Measurements from ENCODE around the gene TMEM273.
A peak's percentile ranks its signal among the peaks of the same experiment; 100 is the strongest.

Gene TMEM273

DNA sequence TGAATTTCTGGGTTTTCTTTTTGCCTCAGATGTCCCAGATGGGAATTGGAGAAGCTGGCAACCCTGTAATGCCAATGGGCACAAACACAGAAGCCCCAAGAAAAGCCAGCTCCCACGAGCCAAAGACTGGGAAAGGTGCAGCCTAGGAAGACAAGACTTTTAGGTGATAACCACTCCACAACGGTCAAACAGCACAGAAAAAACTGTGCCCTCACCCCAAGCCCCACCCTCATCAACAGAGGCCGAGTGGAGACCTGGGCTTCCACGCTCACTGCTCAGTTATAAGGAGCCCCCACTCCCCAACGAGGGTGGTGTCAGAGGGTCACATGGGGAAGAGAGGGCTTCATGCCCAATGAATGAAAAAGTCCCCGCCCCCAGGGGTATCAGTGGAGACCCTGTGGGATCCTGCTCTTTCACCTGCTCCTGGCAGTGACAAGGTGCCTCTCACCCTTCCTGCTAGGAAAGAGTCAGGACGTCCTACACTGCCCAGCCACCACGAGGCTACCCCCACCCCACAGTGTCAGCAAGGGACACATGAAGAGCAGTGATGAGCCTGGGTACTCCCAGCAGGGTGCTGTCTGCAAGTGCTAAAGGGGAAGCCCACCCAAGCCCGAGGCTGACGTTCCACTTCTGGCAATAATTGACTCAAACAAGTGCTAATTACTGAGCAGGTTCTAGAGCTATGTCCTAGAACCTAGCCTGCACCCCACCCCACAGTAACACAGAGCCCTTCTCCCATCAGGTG, 8.3 kb downstream of the TMEM273 start:
- intact Hi-C loops (cut with DNase I): loop anchor here (10.0 kb wide), 1 partner anchor 75 kb away; no protein-coding TSS in a partner anchor
- DNase-seq: no peak

DNA sequence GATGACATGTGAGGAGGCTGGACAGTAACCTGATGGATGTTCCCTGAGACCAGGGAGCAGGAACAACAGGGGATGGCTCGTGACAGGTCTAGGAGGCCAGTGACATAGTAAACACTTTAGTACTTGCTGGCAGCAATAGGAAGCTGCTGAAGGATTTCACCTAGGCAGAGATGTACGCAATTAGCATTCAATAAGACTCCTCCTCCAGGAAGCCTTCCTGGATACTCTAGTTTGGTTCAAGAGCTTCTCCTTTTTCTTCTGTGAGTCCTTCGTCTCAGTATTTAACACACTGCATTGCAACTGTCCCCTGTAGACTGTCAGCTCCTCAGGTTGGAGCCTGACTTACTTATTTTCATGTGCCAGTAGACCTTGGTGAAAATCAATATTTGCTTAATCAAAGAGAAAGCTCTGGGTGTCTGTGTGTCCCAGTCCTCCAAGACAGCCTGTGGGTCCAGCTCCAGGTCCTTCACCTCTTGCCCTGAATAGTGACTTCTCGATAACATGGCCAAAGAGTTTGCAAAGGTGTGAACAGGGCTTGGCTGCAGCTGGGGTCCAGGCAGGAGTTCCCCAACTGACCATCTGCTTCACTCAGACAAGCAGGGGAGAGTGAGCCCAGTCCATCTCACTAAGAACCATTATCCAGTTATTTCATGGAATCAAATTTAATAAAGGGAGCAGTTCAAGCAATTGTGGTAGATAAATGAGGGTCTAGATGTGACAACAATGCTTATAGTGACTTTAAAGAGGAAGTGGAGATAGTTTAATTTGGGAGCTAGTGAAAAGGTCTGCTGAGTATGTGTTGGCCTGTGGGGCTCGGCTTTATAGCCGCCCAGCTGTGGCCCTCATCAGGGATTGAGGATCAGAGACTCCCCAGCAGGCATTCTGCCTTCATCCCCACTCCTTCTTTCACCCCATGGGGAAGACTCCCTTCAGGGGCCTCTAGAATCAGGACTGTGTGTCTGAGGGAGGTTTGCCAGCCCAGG, 9.4 kb downstream of the TMEM273 start:
- intact Hi-C loops (cut with DNase I): no loop called here
- no peak for DNase-seq

DNA sequence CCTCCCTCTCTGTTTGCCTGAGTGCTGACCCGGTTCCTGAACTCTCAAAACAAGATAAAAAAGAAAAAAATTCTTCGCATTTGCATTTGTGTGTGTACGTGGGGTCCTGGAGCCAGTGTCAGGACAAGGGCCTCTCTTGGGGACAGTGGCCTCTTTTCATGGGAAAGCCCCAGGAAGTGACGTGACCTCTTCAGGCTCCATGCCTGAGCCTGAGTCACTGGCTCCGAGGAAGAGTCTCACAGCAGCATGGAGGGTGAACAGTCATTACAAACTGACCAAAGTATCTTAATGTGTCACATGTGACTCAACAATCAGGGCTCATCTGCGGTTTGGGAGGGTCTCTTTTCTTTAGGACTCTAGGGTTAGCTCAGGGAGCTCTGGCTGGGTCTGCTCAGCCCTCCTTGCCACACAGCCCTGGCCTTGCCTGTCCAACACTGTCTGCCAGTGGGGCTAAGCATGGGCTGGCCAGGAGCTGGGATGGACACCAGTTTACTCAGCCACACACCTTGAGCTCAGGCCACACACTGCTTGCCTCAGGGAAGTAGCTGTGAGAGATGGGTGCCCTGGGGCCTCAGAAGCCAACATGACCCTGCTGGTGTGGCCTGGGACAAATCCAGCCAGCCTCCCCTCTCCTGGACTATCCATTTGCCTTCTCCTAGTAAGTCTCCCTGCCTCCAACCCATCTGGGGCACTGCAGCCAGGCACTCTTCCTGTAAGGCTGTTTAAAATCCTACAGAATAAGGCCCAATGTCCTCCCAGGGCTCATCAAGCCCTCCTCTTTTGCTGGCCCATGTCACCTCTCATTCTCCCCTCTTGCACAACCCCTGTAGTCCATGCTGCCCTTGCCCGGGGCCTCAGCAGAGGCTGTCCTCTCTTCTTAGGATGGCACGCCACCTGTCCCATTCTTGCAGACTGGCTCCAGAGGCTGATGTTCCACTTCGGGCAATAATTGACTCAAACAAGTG, 10.5 kb downstream of the TMEM273 start:
- peak in 31 of 42 donors; percentile 28 to 84 (median 64) for DNase-seq
- intact Hi-C loops (cut with DNase I): no loop called here

DNA sequence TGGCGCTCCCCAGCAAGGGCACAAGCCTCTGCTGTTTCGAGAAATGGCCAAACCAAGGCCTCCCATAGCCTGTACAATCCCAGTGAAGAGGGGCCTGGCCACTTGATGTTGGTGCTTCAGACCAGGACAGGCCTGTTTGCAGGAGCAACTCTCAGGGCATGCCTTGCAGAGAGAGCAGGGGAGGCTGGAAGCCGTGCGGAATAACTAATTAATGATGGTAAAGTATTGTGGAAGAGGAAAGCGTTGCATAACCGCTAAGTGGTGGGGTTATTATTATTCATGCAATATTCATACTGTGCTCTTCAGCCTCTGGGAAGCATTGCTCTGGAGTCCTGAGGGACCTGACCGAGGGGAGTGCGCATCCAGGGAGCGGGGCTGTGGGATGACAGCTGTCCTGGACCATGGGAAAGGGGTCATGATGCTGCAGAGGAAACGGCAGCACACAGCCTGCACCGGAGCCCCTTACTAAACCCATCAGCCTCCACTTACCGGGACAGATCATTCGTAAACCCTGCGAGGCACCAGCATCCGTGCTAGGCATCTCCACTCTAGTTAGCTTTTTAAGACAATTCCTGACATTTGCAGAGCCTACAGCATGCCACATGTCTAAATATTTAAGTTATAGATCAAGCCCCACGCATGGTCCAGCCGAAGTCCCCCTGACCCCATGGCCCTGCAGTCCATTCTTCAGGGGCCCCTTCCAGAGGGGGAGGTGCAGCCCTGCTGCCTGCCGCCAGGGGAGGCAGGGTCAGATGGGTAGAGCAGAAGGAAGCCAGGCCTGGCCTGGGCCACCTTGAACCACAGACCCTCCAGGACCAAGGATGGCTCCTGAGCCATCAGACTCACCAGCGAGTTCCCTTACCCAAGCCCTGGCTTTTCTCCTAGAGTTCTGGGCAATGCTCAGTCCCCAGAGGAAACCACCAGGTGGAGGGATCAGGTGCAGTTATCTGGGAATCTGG, 11.6 kb downstream of the TMEM273 start:
- intact Hi-C loops (cut with DNase I): no loop called here
- peak in 1 of 42 donors; percentile 37 for DNase-seq

DNA sequence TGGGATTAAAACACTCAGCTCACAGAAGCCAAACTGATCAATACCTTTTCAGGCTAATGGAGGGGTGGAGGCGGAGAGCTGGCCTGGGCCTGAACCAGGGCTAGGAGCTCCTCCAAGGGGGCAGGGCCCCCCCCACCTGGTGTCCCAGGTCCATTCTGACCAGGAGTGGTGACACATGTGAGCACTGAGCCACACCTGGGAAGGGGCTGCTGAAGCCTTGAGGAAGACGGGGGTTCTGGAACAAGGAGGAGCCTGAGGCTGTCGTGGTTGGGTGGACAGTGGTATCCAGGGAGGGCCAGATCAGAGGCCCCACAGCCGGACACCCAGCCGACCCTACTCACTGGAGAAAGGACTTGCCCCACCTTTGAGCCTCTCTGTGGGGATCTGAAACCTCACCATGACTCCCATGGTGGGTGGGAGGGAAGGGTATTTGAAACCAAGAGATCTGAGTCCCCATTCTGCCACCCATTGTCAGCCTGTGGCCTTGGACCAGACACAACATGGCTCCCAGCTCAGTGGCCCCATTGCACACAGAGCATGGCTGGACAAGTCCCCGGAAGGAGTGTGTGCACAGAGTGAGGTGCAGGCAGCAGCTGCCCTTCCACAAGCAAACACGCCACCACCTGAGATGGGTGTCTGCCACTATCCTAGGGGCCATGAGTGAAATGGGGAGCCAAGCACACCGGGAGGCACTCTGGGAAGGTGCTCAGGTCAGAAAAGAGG, 12.4 kb downstream of the TMEM273 start:
- DNase-seq: peak in 1 of 42 donors; percentile 31
- intact Hi-C loops (cut with DNase I): no loop called here

DNA sequence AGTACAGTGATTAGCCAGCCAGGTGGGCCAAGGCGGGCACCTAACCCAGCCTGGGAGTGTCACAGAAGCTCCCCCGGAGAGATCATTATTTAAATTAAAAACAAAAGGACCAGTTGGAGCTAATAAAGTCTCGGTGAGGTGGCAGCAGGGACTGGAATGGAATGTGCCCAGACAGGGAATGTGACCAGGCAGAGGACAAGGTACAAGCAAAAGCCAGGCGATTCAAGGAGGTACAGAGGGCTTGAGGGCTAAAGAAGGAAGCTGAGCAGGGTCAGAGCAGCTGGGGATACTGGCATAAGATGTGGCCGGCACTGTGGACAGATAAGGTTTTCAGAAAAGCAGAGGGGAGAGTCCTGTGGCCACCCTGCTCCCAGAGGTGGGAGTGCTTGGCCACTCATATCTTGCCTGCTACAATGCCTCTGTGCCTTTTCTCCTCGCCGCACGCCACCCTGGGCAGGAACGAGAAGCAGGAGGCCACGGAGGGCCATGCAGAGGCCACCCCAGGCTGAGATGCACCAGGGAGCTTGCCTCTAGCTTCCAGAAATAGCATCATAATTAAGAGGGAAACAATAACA, 13.2 kb downstream of the TMEM273 start:
- peak in 1 of 42 donors; percentile 26 for DNase-seq
- intact Hi-C loops (cut with DNase I): no loop called here

DNA sequence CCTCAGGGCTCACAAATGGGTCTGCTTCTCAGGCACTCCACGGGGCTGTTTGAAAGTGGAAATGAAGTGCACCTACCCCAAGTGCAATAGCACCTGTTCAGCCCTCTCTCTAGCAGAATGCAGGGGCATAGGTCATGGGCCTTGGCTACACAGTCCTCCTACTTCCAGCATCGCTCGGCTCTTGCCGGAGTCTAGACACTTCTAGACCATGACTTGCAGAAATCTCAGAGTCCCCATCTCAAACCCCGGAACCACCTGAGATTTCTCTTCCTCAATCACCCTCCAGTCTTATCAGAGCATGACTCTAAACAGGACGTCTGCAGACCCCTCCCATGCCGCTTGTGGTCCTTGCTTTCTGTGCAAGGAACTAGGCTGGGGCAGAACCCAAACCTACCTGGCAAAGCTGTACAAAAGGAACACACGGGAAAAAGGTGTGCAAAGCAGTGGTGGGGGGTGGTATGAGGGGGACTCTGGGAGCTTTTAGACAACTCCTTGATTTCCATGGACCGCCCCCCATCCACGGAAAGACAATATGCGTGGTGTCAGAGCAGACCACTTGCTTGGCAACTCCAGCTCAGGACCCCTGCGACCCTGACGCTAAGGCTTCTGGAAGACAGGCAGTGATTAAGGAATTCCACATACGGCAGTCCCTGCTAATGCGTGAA, 13.8 kb downstream of the TMEM273 start:
- DNase-seq: peak in 1 of 42 donors; percentile 36
- intact Hi-C loops (cut with DNase I): no loop called here

DNA sequence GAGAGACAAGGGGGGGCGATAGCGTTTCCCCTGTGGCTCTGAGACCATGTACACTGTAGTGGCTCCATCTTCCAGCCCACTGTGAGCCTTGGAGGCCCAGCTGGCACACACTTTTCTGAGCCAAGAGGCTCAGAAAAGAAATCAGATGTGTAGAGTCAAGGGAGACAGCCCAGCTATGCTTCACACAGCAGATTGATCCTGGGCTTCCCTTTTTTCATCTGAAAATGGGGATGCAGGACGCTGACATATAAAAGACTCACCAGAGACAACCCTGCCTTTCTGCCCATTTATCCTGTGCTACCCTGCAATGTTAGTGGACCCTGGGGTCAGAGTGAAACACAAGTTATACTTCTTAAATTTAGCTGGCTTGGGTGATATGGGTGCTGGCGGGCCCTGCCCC, 14.3 kb downstream of the TMEM273 start:
- DNase-seq: no peak
- intact Hi-C loops (cut with DNase I): no loop called here

DNA sequence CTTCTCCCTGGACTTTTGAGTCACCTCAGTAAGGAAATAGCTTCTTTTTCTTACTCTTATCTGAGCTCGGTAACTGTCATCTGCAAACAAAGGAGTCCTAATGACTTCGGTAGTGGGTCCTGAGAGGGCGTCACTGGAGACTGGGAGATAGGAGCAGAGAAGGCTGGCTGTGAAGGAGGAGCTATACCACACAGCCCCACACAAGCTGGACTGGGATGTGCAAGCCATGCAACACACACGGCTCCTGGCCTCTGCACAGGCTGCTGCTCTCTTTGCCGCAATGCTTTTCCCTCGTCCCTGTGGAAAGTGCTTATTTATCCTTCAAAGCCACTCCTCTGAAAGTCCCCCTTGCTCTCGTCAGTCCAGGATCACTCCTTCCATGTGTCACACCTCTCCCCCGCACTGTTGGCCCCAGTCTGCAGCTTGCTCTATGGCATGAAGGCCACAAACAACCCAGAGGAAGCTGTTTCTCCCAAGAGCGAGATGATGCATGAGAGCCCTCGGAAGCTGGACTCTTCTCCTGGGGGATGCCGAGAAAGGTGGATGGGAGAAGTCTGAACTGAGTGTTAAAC, 14.9 kb downstream of the TMEM273 start:
- intact Hi-C loops (cut with DNase I): no loop called here
- peak in 1 of 42 donors; percentile 33 for DNase-seq

DNA sequence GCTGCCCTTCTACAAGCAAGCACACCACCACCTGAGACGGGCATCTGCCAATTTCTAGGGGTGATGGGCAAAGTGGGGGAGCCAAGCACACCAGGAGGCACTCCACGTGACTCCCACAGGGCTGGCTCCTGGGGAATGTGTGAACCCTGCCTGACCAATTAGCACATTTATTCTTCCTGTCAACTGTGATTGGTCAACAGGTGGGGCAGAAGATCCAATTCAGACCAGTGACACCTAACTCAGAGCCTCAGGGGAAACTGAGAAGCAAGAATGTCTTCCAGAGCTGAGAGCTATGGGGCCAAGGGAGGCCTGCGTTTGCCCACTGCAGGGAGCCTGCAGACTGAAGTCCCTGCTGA, 15.4 kb downstream of the TMEM273 start:
- intact Hi-C loops (cut with DNase I): no loop called here
- peak in 1 of 42 donors; percentile 19 for DNase-seq

DNA sequence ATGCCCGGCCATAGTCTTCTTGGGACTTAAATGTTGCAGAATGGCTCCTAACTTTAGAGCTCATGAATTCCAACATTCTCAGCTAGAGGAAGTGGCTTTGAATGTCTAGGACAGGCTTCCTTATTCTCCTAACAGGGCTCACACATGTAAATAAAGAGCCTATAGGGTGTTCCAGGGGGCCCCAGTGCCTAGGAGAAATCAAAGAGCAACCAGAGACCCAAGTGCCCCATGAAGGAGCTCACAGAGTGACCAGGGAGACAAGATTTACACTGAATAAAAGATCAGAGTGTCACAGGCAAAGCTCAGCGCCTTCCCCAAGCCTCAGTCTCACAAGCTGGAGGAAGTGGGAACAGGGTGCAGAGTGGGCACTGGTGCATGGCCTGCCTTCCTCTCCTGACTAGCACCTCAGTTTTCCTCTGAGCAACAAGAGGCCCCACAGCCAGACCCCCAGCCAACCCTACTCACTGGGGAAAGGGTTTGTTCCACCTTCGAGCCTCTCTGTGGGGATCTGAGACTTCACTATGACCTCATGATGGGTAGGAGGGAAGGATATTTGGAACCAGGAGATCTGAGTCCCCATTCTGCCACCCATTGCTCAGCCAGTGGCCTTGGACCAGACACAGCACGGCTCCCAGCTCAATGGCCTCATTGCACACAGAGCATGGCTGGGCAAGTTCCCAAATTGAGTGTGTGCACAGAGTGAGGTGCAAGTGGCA, 16.0 kb downstream of the TMEM273 start:
- intact Hi-C loops (cut with DNase I): no loop called here
- peak in 2 of 42 donors; percentile 28 to 42 for DNase-seq

DNA sequence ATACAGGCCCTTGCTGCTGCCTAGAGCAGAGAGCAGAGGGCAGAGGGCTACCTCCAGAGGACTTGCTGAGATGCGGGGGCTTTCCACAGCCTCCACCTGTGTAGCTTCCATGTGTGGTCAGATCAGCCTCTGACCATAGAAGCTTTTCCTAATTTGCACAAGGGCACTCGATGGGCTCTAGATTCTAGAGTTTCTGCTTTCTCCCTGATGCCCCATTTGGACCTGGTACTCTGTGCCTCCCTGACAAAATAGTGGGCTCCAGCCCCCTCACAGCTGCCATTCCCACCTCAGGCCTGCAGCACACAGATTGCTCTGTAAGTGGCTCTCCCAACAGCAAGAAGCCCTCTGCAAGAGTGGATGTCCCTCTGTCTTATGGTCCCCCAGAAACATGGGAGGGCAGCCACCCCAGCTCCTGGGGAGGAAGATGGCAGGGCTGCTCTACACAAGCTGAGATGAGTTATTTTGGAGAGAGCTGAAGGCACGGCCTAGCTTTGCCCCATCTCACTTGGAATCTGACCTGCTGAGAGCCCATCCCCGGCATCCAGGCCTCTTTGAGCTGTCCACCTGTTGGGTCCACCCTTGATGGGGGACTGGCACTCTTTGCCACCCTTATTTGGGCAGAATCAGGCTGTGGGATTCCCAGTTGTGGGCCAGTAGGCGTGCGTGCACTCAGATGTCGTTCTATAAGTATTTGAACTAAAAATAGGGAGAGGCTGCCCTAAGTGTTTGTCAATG, 16.7 kb downstream of the TMEM273 start:
- no peak for DNase-seq
- intact Hi-C loops (cut with DNase I): no loop called here

DNA sequence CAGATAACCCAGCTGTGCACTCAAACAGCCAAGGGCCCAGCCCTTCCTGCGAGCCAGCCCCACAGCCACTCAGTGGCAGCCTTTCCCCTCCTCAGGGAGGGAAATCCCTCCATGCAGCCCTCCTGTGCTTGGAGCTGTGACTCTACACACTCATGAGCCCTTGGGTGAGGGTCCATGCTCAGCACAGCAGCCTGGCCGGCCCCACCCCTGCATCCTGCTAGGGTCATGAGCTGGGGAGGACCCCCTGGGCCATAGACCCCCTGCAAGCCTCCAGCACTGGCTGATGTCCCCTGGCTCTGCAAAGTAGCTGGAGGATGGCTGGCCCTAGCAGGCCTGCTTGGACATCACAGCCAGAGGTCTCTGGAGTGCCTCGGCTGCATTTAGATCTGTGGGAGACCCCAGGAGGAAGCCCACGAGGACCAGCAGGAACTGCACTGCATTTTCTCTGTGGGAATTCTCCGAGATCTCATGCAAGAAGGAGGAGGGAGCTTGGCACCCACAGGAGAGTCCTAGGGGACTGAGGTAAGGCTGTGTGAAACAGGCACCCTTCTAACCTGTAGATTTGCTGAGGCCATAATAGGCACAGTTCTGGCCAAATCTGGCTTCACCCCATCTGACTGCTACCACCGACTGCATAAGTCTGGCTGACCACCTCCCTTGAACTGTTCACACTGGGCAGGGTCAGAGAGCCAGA, 17.4 kb downstream of the TMEM273 start:
- intact Hi-C loops (cut with DNase I): no loop called here
- peak in 1 of 42 donors; percentile 18 for DNase-seq

DNA sequence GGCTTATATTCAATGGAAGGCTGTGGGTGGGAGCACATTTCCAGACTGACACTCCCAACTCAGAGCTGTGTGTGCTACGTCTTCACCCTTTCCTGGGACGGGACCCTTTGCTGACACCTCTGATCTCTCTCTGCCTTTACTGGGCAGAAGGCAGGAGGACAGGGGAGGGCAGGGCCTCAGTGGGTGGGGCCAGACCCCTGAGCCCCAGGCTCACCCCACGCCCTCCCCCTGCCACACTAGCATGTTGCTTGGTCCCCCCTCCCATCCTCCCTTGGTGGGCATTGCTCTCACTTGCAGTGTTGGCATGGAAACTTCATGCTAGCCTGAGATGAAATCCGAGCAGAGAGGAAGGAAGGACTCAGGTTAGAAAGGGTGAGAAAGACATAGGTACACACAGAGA, 18.4 kb downstream of the TMEM273 start:
- DNase-seq: peak in 1 of 42 donors; percentile 13
- intact Hi-C loops (cut with DNase I): no loop called here

Measured in head of caudate nucleus (tissue), 42 donors.